ENCODE data around the gene ZSCAN5A.
"Not testable (repeated sequence)": the region's sequence is repeated elsewhere in the genome, so short reads cannot be mapped to it uniquely, and the experiment has no call there.

ZSCAN5A gene

DNA sequence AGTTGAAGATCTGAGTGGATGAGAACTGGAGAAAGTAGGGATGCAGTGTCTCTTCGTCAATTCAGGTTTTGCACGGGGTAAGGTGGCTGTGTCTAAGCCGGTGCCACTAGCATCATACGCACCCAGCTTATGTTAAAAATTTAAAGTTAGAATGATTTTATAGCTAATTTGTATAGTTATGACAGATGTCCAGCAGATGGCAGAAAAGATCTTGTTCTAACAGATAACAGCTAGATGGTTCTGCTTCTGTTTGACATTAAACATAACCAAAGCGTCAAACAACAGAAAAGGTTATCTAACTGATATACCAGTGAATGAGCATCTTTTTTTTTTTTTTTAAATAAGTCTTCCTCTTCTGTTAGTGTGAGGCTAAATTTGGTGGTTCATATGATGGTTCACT is 60.9 kb downstream of the ZSCAN5A start:
- TF ChIP-seq, protein P1, sequence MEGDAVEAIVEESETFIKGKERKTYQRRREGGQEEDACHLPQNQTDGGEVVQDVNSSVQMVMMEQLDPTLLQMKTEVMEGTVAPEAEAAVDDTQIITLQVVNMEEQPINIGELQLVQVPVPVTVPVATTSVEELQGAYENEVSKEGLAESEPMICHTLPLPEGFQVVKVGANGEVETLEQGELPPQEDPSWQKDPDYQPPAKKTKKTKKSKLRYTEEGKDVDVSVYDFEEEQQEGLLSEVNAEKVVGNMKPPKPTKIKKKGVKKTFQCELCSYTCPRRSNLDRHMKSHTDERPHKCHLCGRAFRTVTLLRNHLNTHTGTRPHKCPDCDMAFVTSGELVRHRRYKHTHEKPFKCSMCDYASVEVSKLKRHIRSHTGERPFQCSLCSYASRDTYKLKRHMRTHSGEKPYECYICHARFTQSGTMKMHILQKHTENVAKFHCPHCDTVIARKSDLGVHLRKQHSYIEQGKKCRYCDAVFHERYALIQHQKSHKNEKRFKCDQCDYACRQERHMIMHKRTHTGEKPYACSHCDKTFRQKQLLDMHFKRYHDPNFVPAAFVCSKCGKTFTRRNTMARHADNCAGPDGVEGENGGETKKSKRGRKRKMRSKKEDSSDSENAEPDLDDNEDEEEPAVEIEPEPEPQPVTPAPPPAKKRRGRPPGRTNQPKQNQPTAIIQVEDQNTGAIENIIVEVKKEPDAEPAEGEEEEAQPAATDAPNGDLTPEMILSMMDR (IDR thresholded peaks at IDR 0.05; ENCODE audit: insufficient read depth, missing control alignments): peak; percentile 69
- FAIRE-seq (peak; percentile 16), DNase-seq (ENCODE audit: insufficient read length, low spot score) (no peak)

DNA sequence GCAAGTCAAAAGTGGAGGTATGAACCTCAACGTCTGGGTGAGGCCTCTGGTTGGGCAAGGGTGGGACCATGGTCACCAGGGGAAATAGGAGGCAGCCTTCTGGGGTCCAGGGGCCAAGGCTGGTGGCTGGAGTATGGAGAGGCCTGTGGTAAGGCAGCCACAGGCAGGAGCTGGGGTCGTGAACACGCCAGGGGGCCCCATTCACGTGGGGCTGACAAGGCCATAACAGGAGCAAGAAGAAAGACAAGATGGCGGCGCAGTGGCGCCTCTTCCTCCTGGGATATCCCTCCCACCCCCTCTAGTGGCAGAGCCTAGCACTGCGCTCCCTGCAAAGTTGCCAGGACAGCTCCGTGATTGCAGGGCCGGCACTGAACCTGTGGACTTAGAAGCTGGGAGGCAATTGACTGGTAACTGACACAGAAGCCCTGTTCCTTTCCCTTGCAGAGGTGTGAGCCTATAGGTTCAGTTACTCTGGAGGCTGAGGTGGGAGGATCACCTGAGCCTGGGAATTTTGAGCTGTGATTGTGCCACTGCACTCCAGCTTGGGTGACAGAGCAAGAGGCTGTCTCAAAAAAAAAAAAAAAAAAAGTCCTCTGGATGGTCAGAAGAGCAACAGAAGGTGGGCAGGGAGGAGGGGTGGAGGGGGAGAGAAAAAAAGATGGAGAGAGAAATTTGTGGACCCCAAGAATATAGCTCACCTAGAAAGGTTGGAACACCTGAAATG is 61.8 kb downstream of the ZSCAN5A start:
- DNase-seq (ENCODE audit: insufficient read length, low spot score) (peak; percentile 51), FAIRE-seq (no peak)
- TF ChIP-seq, protein P1 (IDR thresholded peaks at IDR 0.05; ENCODE audit: insufficient read depth, missing control alignments): peak; percentile 54

DNA sequence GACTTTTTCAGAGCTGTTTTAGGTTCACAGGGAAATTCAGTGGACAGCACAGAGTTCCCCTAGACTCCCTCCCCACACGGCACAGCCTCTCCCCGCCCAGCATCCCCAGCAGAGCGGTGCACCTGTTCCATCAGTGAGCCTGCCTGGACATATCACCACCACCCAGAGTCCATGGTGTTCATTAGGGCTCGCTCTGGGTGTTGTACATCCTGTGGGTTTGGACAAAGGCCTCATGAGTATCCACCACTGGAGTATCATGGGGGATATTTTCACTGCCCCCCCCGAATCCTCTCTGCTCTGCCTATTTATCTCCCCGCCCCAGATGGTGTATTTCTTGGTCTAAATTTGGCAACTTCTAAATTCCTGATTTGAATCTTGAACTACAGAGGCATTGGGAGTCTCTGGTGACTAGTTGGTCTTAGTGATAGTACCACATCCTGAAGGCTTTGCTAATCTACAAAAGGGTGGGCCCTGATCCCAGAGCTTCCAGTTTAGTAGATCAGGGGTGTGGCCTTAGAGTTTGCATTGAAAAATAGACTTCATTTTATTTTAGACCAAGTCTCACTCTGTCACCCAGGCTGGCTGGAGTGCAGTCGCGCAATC is 65.8 kb downstream of the ZSCAN5A start:
- not testable (repeated sequence) for DNase-seq (ENCODE audit: insufficient read length, low spot score); FAIRE-seq

DNA sequence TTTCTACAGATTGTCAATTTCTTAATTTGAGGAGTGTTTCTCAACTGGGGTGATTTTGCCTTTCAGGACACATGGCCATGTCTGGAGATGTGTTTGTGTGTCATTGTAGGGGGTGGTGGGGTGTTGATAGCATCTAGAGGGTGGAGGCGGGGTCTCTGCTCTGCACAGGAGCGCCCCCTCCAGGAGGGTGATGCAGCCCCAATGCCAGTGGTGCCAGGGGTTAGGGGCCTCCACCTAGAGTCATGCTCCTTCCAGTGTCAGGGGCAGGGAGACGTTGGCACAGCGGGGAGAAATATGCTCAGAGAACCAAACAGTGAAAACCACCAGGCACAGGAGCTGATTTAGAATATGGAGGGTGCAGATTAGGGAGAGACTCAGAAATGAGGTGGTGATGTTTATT is 68.9 kb downstream of the ZSCAN5A start:
- not testable (repeated sequence) for FAIRE-seq; DNase-seq (ENCODE audit: insufficient read length, low spot score)

DNA sequence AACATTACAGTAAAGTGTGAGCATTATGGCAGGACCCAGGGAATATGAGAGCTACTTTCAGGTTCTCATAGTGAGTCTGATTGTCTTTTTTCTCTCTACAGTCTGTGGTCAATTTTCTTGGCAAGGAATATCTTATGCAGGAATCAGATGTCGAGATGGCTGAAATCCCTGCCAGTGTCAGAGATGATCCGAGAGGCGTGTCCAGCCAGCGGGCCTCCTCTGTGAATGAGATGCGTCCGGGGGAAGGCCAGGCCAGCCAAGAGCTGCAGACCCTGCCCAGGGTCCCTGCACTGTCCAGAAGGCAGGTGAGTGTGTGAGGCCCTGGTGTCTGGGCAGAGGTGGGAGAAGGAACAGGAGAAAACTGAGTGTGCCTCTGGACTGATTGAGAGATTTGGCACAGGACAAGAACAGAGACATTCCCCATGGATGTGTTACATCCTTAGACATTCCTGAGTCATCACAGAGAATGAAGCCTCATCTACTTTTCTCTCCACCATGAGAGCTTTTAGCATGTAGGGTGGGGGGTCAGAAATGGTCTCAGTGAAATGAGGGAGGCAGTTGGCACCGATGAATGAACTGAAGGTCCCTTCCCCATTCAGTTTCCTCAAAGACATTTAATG is 69.4 kb downstream of the ZSCAN5A start:
- TF ChIP-seq, protein P1 (IDR thresholded peaks at IDR 0.05; ENCODE audit: insufficient read depth, missing control alignments): no peak
- no peak for FAIRE-seq
- DNase-seq (ENCODE audit: insufficient read length, low spot score): no peak

DNA sequence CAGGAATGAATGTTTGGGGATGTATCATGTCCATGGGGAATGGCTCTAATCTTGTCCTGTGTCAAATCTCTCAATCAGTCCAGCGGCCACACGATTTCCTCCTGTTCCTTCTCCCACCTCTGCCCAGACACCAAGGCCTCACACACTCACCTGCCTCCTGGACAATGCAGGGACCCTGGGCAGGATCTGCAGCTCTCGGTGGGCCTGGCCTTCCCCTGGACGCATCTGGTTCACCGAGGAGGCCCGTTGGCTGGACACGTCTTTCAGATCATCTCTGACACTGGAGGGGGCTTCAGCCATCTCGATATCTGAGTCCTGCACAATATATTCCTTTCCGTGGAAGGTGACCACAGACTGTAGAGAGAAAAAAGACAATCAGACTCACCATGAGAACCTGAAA is 91.2 kb downstream of the ZSCAN5A start:
- FAIRE-seq: no peak
- DNase-seq (ENCODE audit: insufficient read length, low spot score): no peak
- TF ChIP-seq, protein P1 (IDR thresholded peaks at IDR 0.05; ENCODE audit: insufficient read depth, missing control alignments): no peak

DNA sequence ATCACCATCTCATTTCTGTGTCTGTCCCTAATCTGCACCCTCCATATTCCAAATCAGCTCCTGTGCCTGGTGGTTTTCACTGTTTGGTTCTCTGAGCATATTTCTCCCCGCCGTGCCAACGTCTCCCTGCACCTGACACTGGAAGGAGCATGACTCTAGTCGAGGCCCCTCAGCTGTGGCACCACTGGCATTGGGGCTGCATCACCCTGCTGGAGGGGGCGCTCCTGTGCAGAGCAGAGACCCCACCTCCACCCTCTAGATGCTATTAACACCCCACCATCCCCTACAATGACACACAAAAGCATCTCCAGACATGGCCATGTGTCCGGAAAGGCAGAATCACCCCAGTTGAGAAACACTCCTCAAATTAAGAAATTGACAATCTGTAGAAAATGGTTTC is 91.7 kb downstream of the ZSCAN5A start:
- TF ChIP-seq, protein P1 (IDR thresholded peaks at IDR 0.05; ENCODE audit: insufficient read depth, missing control alignments): no peak
- no peak for FAIRE-seq
- no peak for DNase-seq (ENCODE audit: insufficient read length, low spot score)

DNA sequence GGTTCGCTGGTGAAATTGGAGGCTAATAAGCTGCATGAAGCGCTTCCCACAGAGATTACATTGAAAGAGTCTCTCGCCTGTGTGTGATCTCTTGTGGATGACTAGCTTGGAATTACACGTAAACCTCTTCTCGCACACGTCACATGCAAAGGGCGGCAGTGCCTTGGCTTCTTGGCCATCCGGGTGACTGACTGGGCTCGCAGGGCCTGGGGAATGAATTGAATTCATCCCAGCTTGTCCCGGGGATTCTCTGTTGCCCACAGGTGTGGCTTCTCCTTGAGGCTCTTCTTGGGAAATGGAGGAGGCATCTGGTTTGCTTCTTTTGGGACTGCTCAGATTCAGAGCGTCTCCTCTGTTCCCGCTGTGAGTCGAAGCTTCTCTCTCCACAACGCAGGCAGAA is 92.8 kb downstream of the ZSCAN5A start:
- TF ChIP-seq, protein P1 (IDR thresholded peaks at IDR 0.05; ENCODE audit: insufficient read depth, missing control alignments): no peak
- no peak for FAIRE-seq
- no peak for DNase-seq (ENCODE audit: insufficient read length, low spot score)

DNA sequence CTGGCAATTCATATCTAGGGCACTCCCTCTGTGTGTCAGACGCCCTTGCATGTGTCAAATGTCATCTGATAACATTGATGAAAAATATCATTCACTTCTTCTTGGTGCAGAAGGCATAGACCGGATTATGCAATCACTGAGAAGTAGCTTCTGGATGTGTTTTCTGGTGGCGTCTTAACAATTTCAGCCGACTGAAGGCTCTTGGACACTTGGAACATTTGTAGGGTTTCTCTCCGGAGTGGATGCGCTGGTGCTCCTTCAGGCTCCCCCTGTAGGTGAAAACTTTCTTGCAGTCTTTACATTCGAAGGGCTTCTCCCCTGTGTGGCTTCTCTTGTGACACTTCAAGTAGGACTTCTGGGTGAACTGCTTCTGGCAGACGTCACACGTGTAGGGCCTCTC is 93.2 kb downstream of the ZSCAN5A start:
- DNase-seq (ENCODE audit: insufficient read length, low spot score); FAIRE-seq: not testable (repeated sequence)
